H1 (cell line): ENCODE data around the gene PDLIM4. TPM values are rescaled to one million over a fixed set of nuclear protein-coding genes. Genes with fewer than 3 reads are reported as not detected.

ENCODE experiments used
- CTCF ChIA-PET: fragments of 300-600 bp; sonication (Branson Sonifier 250); formaldehyde crosslinking; loops from one replicate; lab custom pipeline; 2021; ENCODE audit not compliant: partially characterized antibody; lab: Charles Lee
- POLR2A ChIA-PET: fragments of 300-600 bp; sonication (Branson Sonifier 250); formaldehyde crosslinking; loops from one replicate; lab custom pipeline; 2021; ENCODE audit warnings: inconsistent platforms; ENCODE audit not compliant: partially characterized antibody; lab: Charles Lee
- DNase-seq, 2 experiments: peaks; one replicate each; pipeline versions ENCODE4 v3.0.0 to v3.0.0-alpha.2; 2010 to 2022; ENCODE audit warnings: low spot score in 2 of 2, low read depth in 1 of 2, mixed read lengths in 1 of 2
- FAIRE-seq: peaks from 2 replicates; lab custom pipeline; 2011; peaks lifted over from hg19 to GRCh38; lab: Jason Lieb, UNC
- H2AFZ ChIP-seq: 2 replicates; pipeline ENCODE4 v1.8.1; 2012; ENCODE audit warnings: low read length, inconsistent platforms
- H2AK5ac ChIP-seq: 2 replicates; pipeline ENCODE4 v1.6.1; 2013; ENCODE audit warnings: low read depth, low read length
- H2BK120ac ChIP-seq: replicated peaks from 2 replicates; pipeline ENCODE3; 2013; ENCODE audit warnings: low read depth, low read length, inconsistent platforms
- H2BK12ac ChIP-seq: 2 replicates; pipeline ENCODE4 v1.6.1; 2013; ENCODE audit warnings: low read depth, low read length
- H2BK15ac ChIP-seq: 2 replicates; pipeline ENCODE4 v1.6.1; 2013; ENCODE audit warnings: low read length
- H2BK20ac ChIP-seq: 2 replicates; pipeline ENCODE4 v1.6.1; 2013; ENCODE audit warnings: low read length
- H2BK5ac ChIP-seq: 2 replicates; pipeline ENCODE4 v1.6.1; 2013; ENCODE audit warnings: low read depth, low read length
- H3K14ac ChIP-seq: 2 replicates; pipeline ENCODE4 v1.6.1; 2013; ENCODE audit warnings: inconsistent platforms; ENCODE audit not compliant: insufficient read length
- H3K18ac ChIP-seq: 2 replicates; pipeline ENCODE4 v1.6.1; 2013; ENCODE audit warnings: low read length; ENCODE audit errors: extremely low read depth
- H3K23ac ChIP-seq: 2 replicates; pipeline ENCODE4 v1.6.1; 2013; ENCODE audit warnings: inconsistent platforms; ENCODE audit not compliant: insufficient read length
- H3K23me2 ChIP-seq: 2 replicates; pipeline ENCODE4 v1.6.1; 2013; ENCODE audit warnings: low read depth, low read length
- H3K27ac ChIP-seq: 2 replicates; pipeline ENCODE4 v1.6.1; 2011; ENCODE audit warnings: low read depth, low read length, inconsistent platforms
- H3K27me3 ChIP-seq, 4 experiments: replicated peaks in 1 of 4; 1 replicate in 1 of 4; 2 replicates in 3 of 4; pipeline versions ENCODE4 v1.6.1 to v1.8.1; 2011 to 2013; ENCODE audit warnings: low read length in 3 of 4, mild to moderate bottlenecking in 3 of 4, inconsistent platforms in 2 of 4, mixed read lengths in 2 of 4, moderate library complexity in 1 of 4; ENCODE audit not compliant: control insufficient read depth in 3 of 4, insufficient read depth in 3 of 4; ENCODE audit errors: extremely low read depth in 1 of 4
- H3K36me3 ChIP-seq, 4 experiments: 2 replicates each; pipeline versions ENCODE4 v1.6.1 to v1.8.1; 2011 to 2013; ENCODE audit warnings: mild to moderate bottlenecking in 4 of 4, low read length in 3 of 4, moderate library complexity in 2 of 4, control low read depth in 1 of 4, inconsistent platforms in 1 of 4; ENCODE audit not compliant: insufficient read depth in 4 of 4, control insufficient read depth in 2 of 4
- H3K4ac ChIP-seq: replicated peaks from 2 replicates; pipeline ENCODE3; 2013; ENCODE audit warnings: low read length, low read depth, mixed read lengths, inconsistent platforms; ENCODE audit not compliant: insufficient read length
- H3K4me1 ChIP-seq, 4 experiments: replicated peaks in 1 of 4; 1 replicate in 1 of 4; 2 replicates in 3 of 4; pipeline versions ENCODE4 v1.6.1 to v1.8.1; 2011 to 2013; ENCODE audit warnings: low read length in 3 of 4, inconsistent platforms in 2 of 4, mixed read lengths in 1 of 4; ENCODE audit not compliant: insufficient read depth in 4 of 4, control insufficient read depth in 3 of 4
- H3K4me2 ChIP-seq, 2 experiments: 2 replicates each; pipeline versions ENCODE4 v1.6.1 to v1.8.1; 2011 to 2013; ENCODE audit warnings: low read depth in 2 of 2, low read length in 2 of 2, control low read depth in 1 of 2, inconsistent platforms in 1 of 2, mild to moderate bottlenecking in 1 of 2; ENCODE audit not compliant: insufficient read depth in 1 of 2
- H3K4me3 ChIP-seq, 4 experiments: fragments of 200-600, 300-600 bp in 1 of 4; sonication (generic), shearing (Covaris generic), sonication (Bioruptor Twin) in 1 of 4; 2 replicates each; pipeline versions ENCODE4 v1.5.1 to v1.8.1; 2011 to 2016; ENCODE audit warnings: low read length in 4 of 4, low read depth in 3 of 4, control low read depth in 2 of 4, inconsistent platforms in 2 of 4, mild to moderate bottlenecking in 2 of 4, mixed read lengths in 1 of 4, moderate library complexity in 1 of 4; ENCODE audit not compliant: insufficient read depth in 2 of 4; ENCODE audit errors: extremely low read depth in 1 of 4
- H3K56ac ChIP-seq: replicated peaks from 2 replicates; pipeline ENCODE3; 2013; ENCODE audit warnings: low read depth, mild to moderate bottlenecking, mixed read lengths, low read length, inconsistent platforms; ENCODE audit not compliant: insufficient read length
- H3K79me1 ChIP-seq: 2 replicates; pipeline ENCODE4 v1.6.1; 2013; ENCODE audit warnings: low read depth, low read length, control low read depth
- H3K79me2 ChIP-seq, 2 experiments: 2 replicates each; pipeline versions ENCODE4 v1.6.1 to v1.8.1; 2012 to 2013; ENCODE audit warnings: low read length in 2 of 2, mild to moderate bottlenecking in 2 of 2, inconsistent platforms in 1 of 2; ENCODE audit not compliant: insufficient read depth in 2 of 2, control insufficient read depth in 1 of 2
- H3K9ac ChIP-seq, 4 experiments: replicated peaks in 1 of 4; 1 replicate in 1 of 4; 2 replicates in 3 of 4; pipeline versions ENCODE4 v1.6.1 to v1.8.1; 2011 to 2013; ENCODE audit warnings: low read depth in 3 of 4, low read length in 3 of 4, control low read depth in 2 of 4, mild to moderate bottlenecking in 2 of 4, moderate library complexity in 2 of 4, inconsistent platforms in 1 of 4; ENCODE audit errors: extremely low read depth in 1 of 4
- H3K9me3 ChIP-seq, 2 experiments: 2 replicates each; pipeline versions ENCODE4 v1.6.1 to v1.8.1; 2012 to 2013; ENCODE audit warnings: mild to moderate bottlenecking in 2 of 2, moderate library complexity in 2 of 2, control low read depth in 1 of 2, inconsistent platforms in 1 of 2, low read depth in 1 of 2, low read length in 1 of 2, mixed read lengths in 1 of 2; ENCODE audit not compliant: insufficient read depth in 2 of 2
- H4K20me1 ChIP-seq, 2 experiments: replicated peaks in 1 of 2; 2 replicates each; pipeline versions ENCODE3 to v1.8.1; 2011 to 2013; ENCODE audit warnings: inconsistent platforms in 2 of 2, low read length in 2 of 2, mild to moderate bottlenecking in 1 of 2; ENCODE audit not compliant: insufficient read depth in 2 of 2, control insufficient read depth in 1 of 2
- H4K5ac ChIP-seq: 2 replicates; pipeline ENCODE4 v1.6.1; 2013; ENCODE audit warnings: low read length, low read depth, mixed read lengths, inconsistent platforms; ENCODE audit not compliant: insufficient read length
- H4K8ac ChIP-seq: 2 replicates; pipeline ENCODE4 v1.8.0; 2013; ENCODE audit warnings: mild to moderate bottlenecking, moderate library complexity, low read length, inconsistent platforms; ENCODE audit not compliant: insufficient read depth; ENCODE audit errors: extremely low read depth
- H4K91ac ChIP-seq: replicated peaks from 2 replicates; pipeline ENCODE3; 2013; ENCODE audit warnings: low read length, mixed read lengths, inconsistent platforms; ENCODE audit not compliant: insufficient read length
- BRCA1 ChIP-seq: IDR thresholded peaks from 2 replicates; pipeline ENCODE4 v1.6.1; 2012; ENCODE audit warnings: low read depth, low read length, improper control_type of control experiment
- FOSL1 ChIP-seq: IDR thresholded peaks from 2 replicates; pipeline ENCODE4 v1.6.1; 2011; ENCODE audit warnings: mild to moderate bottlenecking, low read depth, low read length, moderate library complexity; ENCODE audit not compliant: insufficient read depth
- MAFK ChIP-seq: IDR thresholded peaks from 2 replicates; pipeline ENCODE4 v1.6.1; 2012; ENCODE audit warnings: low read depth, mild to moderate bottlenecking, improper control_type of control experiment, low read length
- polyA plus RNA-seq, 7 experiments: library from polyadenylated mRNA; depleted of rRNA in 3 of 7; stranded (reverse) in 5 of 7; unstranded in 2 of 7; fragments of >200 nt in 5 of 7; fragments of 200-250 nt in 2 of 7; gene quantifications; 1 replicate in 5 of 7; 2 replicates in 1 of 7; 4 replicates in 1 of 7; pipeline versions ENCODE4 v1.2.1 to v1.2.3, GENCODE V29; 2011 to 2013; ENCODE audit warnings: missing spikeins in 2 of 7, mixed read lengths in 2 of 7
- total RNA-seq: library from RNA; stranded (reverse); fragmentation: NEBNext Ultra II Directional; extraction: Animal tissue kit (Norgen Biotek cat#: 25700); gene quantifications from 2 replicates; pipeline ENCODE4 v1.2.1, GENCODE V29; 2021

The PDLIM4 gene
- total and polyA plus RNA-seq, 2 of the 8 experiments (the other 6 are each of a cell fraction or from before 2014, with no cell fraction given): 10.7 to 29.1 TPM

DNA sequence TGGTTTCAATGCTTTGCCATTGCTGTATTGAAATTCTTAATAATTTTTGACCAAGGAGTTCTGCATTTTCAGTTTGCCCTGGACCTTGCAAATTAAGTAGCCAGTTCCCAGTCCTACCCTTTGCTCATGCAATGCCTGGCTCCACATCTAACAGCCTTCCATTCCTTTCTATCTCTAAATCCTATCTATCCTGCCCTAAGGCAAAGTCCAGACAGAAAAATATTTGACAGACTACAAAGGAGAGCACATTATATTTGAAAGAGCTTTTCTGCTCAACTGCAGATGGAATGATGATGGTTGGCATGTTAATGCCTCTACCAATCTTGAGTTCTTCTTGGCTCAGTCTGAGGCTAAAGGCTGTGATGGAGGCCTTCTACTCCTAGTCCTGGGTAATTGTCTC lies 52.2 kb downstream of the PDLIM4 start:
- FAIRE-seq (no peak), DNase-seq (no peak)
- TF ChIP-seq FOSL1: no peak
- no peak for TF ChIP-seq MAFK
- no peak for TF ChIP-seq BRCA1
- H3K27ac ChIP-seq: no peak overlapping the region
- H2BK15ac ChIP-seq: no peak overlapping the region
- H3K18ac ChIP-seq: no peak overlapping the region
- no peaks in the 10 kb centered on the region for H3K79me1 ChIP-seq
- no peak overlapping the region for H3K23ac ChIP-seq
- ChIA-PET CTCF (interaction anchor here (0.7 to 1.9 kb wide), 8 partner anchors 9 to 217 kb away, joined by 3 to 6 read pairs (median 4); no protein-coding TSS in a partner anchor), POLR2A (interaction anchor here (2.2 kb wide), 1 partner anchor 12 kb away, joined by 6 read pairs; no protein-coding TSS in a partner anchor)
- no peaks in the 10 kb centered on the region for H3K36me3 ChIP-seq
- no peak overlapping the region for H3K4me3 ChIP-seq
- H4K20me1 ChIP-seq: no peaks in the 10 kb centered on the region
- H2BK5ac ChIP-seq: no peak overlapping the region
- no peak overlapping the region for H2BK12ac ChIP-seq
- no peaks in the 10 kb centered on the region; a peak in 1 of 7 replicates for H3K27me3 ChIP-seq
- no peak overlapping the region for H3K9ac ChIP-seq
- H3K4ac ChIP-seq: no peak overlapping the region
- no peaks in the 10 kb centered on the region for H3K4me1 ChIP-seq
- H2BK20ac ChIP-seq: no peak overlapping the region
- no peak overlapping the region for H4K5ac ChIP-seq
- H2BK120ac ChIP-seq: no peak overlapping the region
- H3K23me2 ChIP-seq: no peaks in the 10 kb centered on the region
- no peaks in the 10 kb centered on the region for H3K9me3 ChIP-seq
- H3K4me2 ChIP-seq: no peak overlapping the region
- no peaks in the 10 kb centered on the region for H3K79me2 ChIP-seq
- H4K8ac ChIP-seq: no peak overlapping the region
- no peak overlapping the region for H2AK5ac ChIP-seq
- no peak overlapping the region for H3K56ac ChIP-seq
- no peak overlapping the region for H4K91ac ChIP-seq
- H3K14ac ChIP-seq: no peak overlapping the region
- H2AFZ ChIP-seq: no peak overlapping the region
